Ishikawa (cell line): Measurements from ENCODE around the gene NSMCE1.

ENCODE experiments used
- CEBPB ChIP-seq: IDR thresholded peaks from 2 replicates; pipeline ENCODE4 v1.6.1; 2012
- CREB1 ChIP-seq: IDR thresholded peaks from 2 replicates; pipeline ENCODE4 v1.6.1; 2012; ENCODE audit warnings: low read depth
- EGR1 ChIP-seq: IDR thresholded peaks from 2 replicates; pipeline ENCODE4 v1.6.1; 2012
- EP300 ChIP-seq: IDR thresholded peaks from 2 replicates; pipeline ENCODE4 v1.6.1; 2012; ENCODE audit warnings: borderline replicate concordance
- FOXM1 ChIP-seq: IDR thresholded peaks from 2 replicates; pipeline ENCODE4 v1.6.1; 2012; ENCODE audit warnings: low read depth, borderline replicate concordance
- NFIC ChIP-seq: IDR thresholded peaks from 2 replicates; pipeline ENCODE4 v1.6.1; 2012
- RAD21 ChIP-seq: IDR thresholded peaks from 2 replicates; pipeline ENCODE4 v1.6.1; 2012; ENCODE audit warnings: low read depth
- TAF1 ChIP-seq: IDR thresholded peaks from 2 replicates; pipeline ENCODE4 v1.6.1; 2012; ENCODE audit warnings: low read depth, mild to moderate bottlenecking
- TCF12 ChIP-seq: IDR thresholded peaks from 2 replicates; pipeline ENCODE4 v1.6.1; 2012; ENCODE audit warnings: low read depth
- TEAD4 ChIP-seq: IDR thresholded peaks from 2 replicates; pipeline ENCODE4 v1.6.1; 2012
- YY1 ChIP-seq: IDR thresholded peaks from 2 replicates; pipeline ENCODE4 v1.6.1; 2012; ENCODE audit warnings: low read depth
- ZBTB7A ChIP-seq: IDR thresholded peaks from 2 replicates; pipeline ENCODE4 v1.6.1; 2012; ENCODE audit warnings: low read depth
- TF ChIP-seq, protein P1 (sequence below): IDR thresholded peaks from 2 replicates; pipeline ENCODE4 v1.6.1; 2012
- TF ChIP-seq, protein P2 (sequence below): IDR thresholded peaks from 2 replicates; pipeline ENCODE4 v1.6.1; 2012
- TF ChIP-seq, protein P3 (sequence below): IDR thresholded peaks from 2 replicates; pipeline ENCODE4 v1.6.1; 2012; ENCODE audit warnings: low read depth, mild to moderate bottlenecking

NSMCE1 gene

DNA sequence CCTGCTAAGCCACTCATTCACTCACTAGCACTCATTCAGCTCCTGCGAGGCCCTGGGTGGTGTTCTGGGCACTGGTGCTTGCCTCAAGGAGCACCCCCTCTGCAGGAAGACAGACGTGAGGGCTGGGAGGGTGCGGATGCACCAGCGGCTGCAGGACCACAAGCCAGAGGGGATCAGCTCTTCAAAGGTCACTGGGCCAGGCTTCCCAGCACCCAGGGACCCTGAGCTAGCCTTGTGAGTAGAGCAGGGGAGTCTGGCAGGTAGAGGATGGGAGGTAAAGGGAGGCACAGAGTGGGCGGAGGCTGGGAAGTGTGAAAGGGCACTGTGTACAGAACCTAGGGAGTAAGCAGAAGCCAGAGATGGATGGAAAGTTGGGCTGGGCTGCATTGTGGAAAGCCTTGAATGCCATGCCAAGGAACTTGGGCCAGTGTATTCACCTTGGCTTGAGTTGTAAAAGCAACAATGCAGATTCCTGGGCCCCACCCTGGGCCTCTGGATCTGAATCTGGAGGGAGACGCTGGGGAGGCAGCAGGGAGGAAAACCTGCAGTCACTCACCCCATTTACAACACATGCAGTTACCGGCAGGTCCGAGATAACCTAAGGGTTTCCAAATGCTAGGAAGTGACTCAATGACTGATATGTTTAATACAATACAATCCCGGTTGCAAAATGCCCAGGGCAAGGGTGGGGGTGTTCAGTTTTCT lies 46.9 kb upstream of the NSMCE1 start:
- TF ChIP-seq, protein P1, sequence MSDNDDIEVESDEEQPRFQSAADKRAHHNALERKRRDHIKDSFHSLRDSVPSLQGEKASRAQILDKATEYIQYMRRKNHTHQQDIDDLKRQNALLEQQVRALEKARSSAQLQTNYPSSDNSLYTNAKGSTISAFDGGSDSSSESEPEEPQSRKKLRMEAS: no peak
- TF ChIP-seq EGR1 (no peak), NFIC (no peak)
- TF ChIP-seq, protein P2, sequence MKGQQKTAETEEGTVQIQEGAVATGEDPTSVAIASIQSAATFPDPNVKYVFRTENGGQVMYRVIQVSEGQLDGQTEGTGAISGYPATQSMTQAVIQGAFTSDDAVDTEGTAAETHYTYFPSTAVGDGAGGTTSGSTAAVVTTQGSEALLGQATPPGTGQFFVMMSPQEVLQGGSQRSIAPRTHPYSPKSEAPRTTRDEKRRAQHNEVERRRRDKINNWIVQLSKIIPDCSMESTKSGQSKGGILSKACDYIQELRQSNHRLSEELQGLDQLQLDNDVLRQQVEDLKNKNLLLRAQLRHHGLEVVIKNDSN: no peak
- TF ChIP-seq, protein P3, sequence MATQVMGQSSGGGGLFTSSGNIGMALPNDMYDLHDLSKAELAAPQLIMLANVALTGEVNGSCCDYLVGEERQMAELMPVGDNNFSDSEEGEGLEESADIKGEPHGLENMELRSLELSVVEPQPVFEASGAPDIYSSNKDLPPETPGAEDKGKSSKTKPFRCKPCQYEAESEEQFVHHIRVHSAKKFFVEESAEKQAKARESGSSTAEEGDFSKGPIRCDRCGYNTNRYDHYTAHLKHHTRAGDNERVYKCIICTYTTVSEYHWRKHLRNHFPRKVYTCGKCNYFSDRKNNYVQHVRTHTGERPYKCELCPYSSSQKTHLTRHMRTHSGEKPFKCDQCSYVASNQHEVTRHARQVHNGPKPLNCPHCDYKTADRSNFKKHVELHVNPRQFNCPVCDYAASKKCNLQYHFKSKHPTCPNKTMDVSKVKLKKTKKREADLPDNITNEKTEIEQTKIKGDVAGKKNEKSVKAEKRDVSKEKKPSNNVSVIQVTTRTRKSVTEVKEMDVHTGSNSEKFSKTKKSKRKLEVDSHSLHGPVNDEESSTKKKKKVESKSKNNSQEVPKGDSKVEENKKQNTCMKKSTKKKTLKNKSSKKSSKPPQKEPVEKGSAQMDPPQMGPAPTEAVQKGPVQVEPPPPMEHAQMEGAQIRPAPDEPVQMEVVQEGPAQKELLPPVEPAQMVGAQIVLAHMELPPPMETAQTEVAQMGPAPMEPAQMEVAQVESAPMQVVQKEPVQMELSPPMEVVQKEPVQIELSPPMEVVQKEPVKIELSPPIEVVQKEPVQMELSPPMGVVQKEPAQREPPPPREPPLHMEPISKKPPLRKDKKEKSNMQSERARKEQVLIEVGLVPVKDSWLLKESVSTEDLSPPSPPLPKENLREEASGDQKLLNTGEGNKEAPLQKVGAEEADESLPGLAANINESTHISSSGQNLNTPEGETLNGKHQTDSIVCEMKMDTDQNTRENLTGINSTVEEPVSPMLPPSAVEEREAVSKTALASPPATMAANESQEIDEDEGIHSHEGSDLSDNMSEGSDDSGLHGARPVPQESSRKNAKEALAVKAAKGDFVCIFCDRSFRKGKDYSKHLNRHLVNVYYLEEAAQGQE: no peak

DNA sequence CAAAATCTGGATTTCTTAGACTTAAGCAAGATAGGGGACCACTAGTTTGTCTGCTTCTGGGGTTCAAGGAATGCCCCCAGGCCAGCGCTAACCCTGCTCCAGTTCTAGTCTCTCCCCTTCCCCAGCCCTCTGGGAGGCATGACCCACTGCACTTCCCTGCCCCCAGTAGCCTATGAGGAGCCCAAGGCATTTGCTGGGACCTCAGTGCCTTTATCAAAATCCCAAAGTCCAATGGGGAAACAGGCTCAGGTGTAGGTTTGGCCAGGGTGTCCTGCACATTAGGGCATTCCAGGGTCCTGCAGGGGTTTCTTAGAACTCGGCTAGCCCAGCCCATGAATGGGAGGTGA lies 46.4 kb upstream of the NSMCE1 start:
- TF ChIP-seq, protein P2: no peak

DNA sequence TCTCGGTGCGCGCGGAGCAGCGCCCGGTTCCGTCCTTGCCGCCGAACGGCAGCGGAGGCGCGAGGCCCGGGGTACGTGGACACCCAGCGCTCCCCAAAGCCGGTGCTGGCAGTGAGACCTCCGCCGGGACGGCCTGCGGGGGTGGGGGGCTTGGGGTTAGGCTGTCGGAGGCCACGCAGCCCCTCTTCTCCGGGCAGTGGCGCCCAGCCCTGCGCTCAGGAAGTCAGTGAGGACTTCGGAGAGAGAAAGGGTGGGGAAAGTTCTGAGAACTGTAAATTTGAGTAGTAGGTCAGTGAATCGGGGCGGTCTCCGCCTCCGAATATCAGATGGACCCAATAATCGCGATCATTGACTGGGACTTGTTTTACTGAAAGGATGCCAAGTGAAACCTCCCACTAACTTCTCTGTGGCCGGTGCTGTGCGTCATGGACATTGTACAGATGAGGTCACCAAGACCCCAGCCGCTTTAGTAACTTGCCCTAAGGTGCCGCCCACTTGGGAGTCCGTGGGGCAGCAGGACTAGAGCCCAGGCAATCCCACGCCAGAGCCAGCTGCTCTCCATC lies 45.7 kb upstream of the NSMCE1 start:
- no peak for TF ChIP-seq CREB1
- TF ChIP-seq ZBTB7A: peak; percentile 33

DNA sequence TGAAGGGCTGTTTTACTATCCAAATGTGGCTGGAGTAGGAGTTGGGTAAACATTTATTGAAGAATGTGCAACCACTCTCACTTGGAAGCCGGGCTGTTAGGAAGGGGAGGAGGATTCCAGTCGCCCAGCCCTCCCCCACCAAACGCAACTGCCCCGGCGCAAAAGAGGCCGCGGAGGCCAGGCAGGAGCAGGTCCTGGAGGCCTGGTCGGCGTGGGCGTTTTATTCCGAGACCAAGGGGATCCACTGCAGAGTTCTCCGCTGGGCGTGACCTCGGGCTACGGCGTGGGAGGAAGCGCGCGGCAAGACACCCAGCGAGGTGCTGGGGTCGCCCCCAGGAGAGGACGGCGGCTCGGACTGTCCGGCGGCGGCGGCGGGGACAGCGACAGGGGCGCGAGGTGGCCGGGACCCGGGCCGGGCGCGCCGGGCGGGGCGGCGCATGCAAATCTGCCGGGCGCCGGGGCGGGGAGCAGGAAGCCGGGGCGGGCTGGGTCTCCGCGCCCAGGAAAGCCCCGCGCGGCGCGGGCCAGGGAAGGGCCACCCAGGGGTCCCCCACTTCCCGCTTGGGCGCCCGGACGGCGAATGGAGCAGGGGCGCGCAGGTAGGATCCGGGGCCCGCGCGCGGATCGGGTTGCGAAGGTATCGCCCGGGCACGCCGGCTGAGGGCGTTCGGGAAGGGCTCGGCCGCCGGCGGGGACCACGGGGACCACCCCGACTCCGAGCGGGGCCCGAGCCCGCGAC lies 45.0 kb upstream of the NSMCE1 start, which contains the start of gene IL4R:
IL4R (plus strand) TSS at position 553 of the 739 bp plus-strand sequence. CDS start 26,230 bp downstream, outside the sequence.
- TF ChIP-seq TCF12: peak; percentile 5; the same call in 1 of the 2 replicates
- TF ChIP-seq ZBTB7A: peak; percentile 87
- TF ChIP-seq, protein P1: peak; percentile 34
- TF ChIP-seq, protein P3: no peak
- TF ChIP-seq FOXM1: no peak
- no peak for TF ChIP-seq RAD21
- TF ChIP-seq EGR1: peak; percentile 94

DNA sequence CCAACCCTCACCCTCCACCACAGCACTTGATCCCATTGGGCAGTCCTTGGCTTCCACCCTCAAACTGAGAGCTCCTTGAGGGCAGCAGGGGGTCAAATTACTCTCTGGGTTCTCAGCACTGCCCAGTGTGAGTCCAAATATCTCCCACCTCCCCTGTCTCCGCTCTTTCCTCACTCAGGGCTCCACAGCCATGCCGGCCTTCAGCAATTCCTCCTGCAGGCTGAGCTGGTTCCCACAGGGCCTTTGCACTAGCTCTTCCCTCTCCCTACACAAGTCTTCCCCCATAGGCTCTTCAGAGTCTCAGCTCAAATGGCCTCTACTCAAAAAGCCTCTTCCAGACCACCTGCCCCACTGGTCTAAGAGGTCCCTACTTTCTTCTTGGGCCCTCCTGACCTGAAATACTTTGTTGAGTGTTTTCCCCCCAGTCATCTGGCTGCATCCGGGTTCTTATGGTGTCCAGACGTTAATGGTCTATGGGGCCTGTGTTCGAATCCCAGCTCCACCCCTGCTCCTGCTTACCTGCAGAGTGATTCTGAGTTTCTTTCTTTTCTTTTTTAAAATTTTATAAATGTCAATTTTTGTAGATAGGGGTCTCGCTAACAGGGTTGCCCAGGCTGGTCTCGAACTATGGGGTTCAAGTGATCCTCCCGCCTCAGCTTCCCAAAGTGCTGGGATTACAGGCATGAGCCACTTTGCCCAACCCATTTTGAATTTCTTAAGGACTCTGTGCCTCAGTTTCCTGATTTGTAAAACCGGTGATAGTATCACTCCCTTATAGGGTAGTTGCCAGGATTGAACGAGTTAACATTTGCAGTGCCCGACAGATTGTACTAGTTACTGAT lies 44.2 kb upstream of the NSMCE1 start:
- TF ChIP-seq TCF12: no peak
- no peak for TF ChIP-seq TAF1
- TF ChIP-seq, protein P1: no peak
- TF ChIP-seq CEBPB: no peak
- no peak for TF ChIP-seq YY1
- TF ChIP-seq EGR1: no peak
- no peak for TF ChIP-seq CREB1
- no peak for TF ChIP-seq TEAD4
- TF ChIP-seq, protein P3: no peak
- TF ChIP-seq, protein P2: no peak
- no peak for TF ChIP-seq RAD21
- TF ChIP-seq ZBTB7A: no peak
- TF ChIP-seq EP300: no peak
- TF ChIP-seq NFIC: no peak
- no peak for TF ChIP-seq FOXM1
